SU-DHL-6 (cell line): Measurements from ENCODE around the gene USF2.

Source experiments
- CTCF ChIP-seq: fragments of 200-600 bp; sonication (generic); IDR thresholded peaks from one replicate; pipeline ENCODE4 v1.5.1; 2017; ENCODE audit warnings: antibody characterized with exemption, mild to moderate bottlenecking, low read length, moderate library complexity; ENCODE audit not compliant: insufficient read depth, poor library complexity, severe bottlenecking
- EZH2phosphoT487 ChIP-seq: fragments of 200-600 bp; sonication (generic), shearing (Covaris generic); conservative IDR thresholded peaks from 2 replicates; pipeline ENCODE4 v1.6.1; 2018; ENCODE audit warnings: mild to moderate bottlenecking, antibody characterized with exemption, low read length, moderate library complexity, mixed read lengths

- TF ChIP-seq CTCF, result no peak
- TF ChIP-seq EZH2phosphoT487, result no peak
These were observed 23.2 kb downstream of the USF2 start, which contains the start of gene MAG for GRCh38 chr19:35291916-35292315.
